GM12872 (cell line): ENCODE data around the gene SLC6A20.

ENCODE experiments used
- CTCF ChIP-seq: IDR thresholded peaks from 3 replicates; pipeline ENCODE4 v1.5.1; 2011; ENCODE audit warnings: low read depth, mild to moderate bottlenecking, low read length, moderate library complexity; ENCODE audit not compliant: insufficient read depth

Gene SLC6A20

GRCh38 chr3:45783667-45784066 lies 12.7 kb downstream of the SLC6A20 start:
- TF ChIP-seq CTCF: no peak

- TF ChIP-seq CTCF: no peak
Observed at GRCh38 chr3:45782381-45782780, 14.0 kb downstream of the SLC6A20 start.

- no peak for TF ChIP-seq CTCF
Observed at GRCh38 chr3:45781841-45782240, 14.5 kb downstream of the SLC6A20 start.

GRCh38 chr3:45781271-45781670 lies 15.1 kb downstream of the SLC6A20 start:
- TF ChIP-seq CTCF: no peak

GRCh38 chr3:45779746-45780735 lies 16.3 kb downstream of the SLC6A20 start:
- no peak for TF ChIP-seq CTCF

- TF ChIP-seq CTCF: no peak
Observed at GRCh38 chr3:45778761-45779201, 17.6 kb downstream of the SLC6A20 start.

GRCh38 chr3:45777746-45778386 lies 18.5 kb downstream of the SLC6A20 start:
- TF ChIP-seq CTCF: no peak
